ENCODE results near the gene DDX59.

Gene DDX59

DNA sequence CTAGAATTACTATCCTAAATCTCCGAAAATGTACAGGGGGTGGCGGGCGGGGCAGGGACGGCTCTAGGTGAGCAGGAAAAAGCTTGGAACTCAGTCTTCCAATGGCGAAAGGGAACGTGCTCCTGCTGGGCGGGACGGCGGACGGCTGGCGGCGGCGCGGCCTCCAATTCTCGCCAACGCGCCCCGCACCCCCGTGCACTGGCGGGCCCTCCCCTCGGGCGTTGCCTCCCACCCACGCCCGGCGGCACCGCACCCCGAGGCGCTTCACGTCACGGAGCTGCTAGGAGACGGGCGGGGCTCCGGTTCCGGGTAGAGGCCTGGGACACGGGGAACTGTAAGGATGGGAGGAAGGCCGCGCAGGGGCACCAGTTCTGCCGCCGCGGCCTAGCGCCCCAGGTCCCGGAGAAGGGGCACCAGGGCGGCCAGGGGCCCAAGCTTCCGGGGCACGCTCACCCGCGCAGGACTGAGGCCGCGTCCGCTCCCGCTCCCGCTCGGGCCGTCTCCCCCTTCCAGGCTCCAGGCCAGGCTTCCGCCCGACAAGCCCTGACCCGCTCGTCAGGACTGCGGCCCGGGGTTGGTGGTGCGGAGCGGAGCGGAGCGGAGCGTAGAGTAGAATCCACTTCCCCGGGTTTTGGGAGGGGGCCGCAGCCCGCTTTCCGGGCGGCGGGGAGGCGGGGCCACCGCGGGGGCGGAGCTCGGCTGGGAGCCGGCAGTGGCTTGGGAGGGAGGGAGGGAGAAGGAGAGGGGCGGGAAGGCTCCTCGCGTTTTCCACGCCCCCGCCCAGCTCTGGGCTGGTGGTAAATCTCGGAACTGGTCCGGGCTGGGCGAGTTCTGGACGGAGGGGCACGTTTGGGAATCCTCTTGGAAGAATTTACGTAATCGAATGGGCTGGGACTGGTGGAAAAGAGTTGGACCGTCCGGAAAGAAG, at the start of gene DDX59:
Gene DDX59, minus strand, starts transcription at position 594 of the 928 bp plus-strand sequence. CDS start 3,167 bp downstream, outside the sequence.
- peak; percentile 74 to 86 (median 79) for DNase-seq

- DNase-seq = no peak
These were observed 44.9 kb upstream of the DDX59 start for GRCh38 chr1:200714504-200715187.

GRCh38 chr1:200710166-200710565, 40.5 kb upstream of the DDX59 start:
- DNase-seq = no peak

DNA sequence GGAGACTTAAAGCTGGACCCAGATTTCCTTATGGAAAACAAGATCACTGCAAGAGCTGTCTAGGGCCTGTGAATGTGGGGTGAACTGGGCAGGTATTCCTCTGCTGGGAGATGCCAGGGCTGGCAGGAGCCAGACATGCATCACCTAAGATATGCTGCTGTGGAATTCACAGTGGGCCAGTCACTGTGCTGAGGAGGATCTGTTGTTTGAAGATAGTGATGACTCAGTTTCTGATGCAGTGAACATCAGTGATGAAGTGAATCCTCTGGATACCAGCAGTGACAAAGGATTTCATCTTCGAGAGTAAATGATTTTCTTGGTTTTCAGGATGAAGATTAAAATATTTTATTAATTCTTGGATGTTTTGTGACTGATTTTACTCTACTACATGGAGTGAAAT, 39.1 kb upstream of the DDX59 start:
- no peak for DNase-seq

- no peak for DNase-seq
These were observed 38.5 kb upstream of the DDX59 start for GRCh38 chr1:200708161-200708560.

DNA sequence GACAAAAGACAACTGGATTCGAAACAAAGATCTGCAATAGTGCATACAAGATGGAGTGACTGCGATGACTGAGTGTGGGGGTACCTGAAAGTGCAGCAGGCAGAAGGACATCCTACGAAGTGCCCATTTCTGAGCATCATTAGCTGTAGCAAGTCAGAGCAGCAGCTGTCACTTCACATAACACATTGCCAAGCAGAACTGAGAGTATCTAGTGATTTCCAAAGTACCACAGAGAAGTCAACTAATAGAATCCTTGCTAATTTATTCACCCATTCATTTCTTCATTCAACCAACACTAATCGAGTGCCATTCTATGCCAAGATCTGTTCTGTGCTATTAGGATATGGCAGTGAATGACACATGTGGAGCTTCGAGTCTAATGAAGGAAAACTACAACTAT, 37.4 kb upstream of the DDX59 start:
- no peak for DNase-seq

GRCh38 chr1:200706111-200706814, 36.6 kb upstream of the DDX59 start:
- no peak for DNase-seq

DNA sequence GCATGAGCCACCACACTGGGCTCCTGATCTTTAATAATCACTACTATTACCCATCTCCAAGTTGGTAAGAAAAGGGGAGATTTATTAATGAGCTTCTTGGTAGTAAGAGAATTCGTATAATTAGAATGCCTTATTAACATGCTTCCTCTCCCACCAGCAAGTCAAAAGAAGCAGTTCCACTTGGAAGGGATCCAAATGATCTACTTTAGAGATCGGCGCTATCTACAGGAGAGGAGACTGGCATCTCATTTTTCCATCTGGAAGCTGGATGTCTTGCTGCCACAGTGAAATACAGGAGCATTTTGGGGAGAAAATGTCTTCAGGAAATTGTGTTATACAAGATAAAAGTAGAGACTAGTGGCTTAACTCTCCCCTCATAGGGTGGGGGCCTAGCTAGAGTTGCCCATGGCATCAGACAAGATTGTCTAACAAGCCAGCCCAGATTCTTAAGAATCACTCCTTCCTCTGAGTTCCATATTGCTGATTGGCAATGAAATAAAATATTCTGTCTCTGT, 35.3 kb upstream of the DDX59 start:
- no peak for DNase-seq

GRCh38 chr1:200699871-200700270, 30.2 kb upstream of the DDX59 start:
- no peak for DNase-seq

DNA sequence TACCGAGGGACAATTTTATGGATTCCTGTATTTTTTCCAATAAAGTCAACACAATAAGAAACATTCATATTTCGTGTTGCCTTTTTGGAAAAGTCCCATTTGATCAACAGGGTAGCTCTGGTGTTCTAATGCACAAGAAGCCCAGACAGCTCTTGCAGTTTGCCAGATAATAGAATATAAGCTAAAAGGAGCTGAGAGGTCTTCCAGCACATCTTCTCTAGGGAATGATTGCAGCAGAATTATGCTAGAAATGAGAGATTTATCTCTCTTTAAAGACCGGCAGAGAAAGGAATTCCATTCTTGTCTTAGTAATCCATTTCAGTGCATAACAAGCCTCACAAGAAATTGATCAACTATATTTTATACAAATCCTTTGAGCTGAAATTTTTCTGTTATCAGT, 25.0 kb upstream of the DDX59 start:
- no peak for DNase-seq

DNA sequence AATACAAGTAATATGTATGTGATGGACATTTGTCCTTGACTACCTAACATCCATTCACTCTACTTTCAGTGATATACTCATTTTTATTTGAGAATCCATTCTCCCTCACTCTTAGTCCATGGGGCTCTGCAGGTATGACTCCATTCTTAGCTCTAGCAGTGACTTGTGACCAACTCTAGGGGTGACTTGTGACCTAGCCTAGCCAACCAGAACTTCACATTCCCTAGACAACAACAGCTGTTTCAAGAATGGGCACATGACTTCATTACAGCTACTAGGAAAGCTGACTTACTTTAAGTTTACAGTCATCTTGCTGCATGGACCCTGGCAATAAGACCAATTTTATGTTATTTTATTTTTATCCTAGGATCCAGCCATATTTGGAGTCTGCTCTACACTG, 23.6 kb upstream of the DDX59 start:
- DNase-seq = no peak

DNA sequence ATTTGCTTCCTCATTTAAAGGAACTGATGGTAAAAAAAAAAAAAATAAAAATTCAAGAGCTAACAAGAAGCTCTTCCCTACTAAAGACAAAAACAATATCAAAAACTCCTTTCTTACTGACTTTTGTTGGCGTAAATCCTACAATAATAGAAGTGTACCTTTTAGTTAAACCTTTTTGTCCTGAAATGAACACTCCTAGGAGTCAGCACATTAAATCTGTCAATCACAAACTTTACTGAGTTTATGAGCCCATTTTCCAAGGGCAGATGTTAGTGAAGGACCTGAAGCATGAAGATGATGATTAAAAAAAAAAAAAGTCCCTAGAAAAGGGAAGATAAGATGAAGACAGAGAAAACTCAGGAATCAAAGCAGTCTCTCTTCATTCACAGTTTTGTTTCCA, 22.6 kb upstream of the DDX59 start:
- no peak for DNase-seq

DNA sequence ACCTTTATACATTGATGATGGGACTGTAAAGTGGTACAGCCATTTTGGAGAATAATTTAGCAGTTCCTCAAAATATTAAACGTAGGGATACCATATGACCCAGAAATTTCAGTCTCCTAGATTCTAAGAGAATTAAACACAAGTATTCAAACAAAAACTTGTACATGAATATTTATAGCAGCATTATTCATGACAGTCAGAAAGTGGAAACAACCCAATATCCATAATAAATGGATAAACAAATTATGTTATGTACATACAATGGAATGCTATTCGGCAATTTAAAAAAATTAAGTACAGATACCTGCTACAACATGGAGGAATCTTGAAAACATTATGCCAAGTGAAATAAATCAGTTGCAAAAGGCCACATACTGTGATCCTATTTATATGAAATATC, 16.9 kb upstream of the DDX59 start:
- DNase-seq = no peak

GRCh38 chr1:200684015-200684414, 14.3 kb upstream of the DDX59 start:
- DNase-seq = no peak

DNA sequence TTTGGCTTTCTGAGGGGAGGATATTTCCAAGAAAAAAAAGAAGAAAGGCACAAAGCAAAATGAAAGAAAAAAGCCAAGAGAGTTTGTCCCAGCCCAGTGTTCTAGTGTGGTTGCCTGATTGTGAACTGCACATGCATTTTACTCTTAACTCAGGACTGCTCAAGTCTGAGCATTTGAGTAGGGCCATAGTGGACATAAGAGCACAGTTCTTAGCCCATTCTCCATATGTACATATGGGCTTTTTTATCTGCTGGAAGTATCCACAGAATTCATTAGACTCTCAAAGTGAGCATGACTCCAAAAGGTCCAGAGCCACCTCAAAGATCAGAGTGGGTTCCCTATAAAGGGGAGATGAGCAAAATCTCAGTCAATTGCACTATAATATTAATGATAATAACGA, 13.6 kb upstream of the DDX59 start:
- DNase-seq = no peak

DNA sequence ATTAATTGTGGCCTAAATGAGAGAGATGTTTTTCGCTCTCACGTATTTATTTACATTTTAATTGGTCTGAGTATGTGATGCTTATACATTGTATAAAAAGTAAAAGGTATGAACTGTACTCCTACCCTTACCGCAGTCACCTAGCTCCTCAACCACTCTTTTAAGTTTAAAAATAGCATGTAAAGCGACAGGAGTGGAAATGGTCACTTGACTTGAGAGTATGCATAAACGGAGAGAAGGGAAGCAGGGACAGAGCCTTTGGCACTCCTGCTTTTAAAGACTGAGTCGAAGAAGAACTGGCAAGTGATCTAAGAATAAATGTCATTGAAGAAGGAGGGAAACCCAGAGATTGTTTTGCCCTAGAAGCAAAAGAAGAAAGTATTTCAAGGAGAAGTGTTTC, 11.5 kb upstream of the DDX59 start:
- DNase-seq = no peak

DNA sequence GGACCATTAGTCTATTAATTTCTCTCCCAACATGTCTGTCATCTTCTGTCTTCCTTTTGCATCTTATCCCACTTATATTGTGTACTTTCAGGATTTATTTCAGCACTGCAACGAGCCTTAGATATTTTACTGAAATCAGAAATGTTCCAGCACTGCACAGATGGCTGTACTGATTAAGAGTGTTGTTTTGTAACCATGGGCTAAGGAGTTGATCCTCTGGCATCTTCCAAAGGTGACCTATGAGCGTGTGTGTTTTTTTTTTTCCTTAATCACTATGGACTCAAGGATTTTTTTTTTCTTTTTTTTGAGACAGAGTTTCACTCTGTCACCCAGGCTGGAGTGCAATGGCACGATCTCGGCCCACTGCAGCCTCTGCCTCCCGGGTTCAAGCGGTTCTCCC, 7.1 kb upstream of the DDX59 start:
- DNase-seq = no peak

- DNase-seq = no peak
These were observed 5.8 kb upstream of the DDX59 start for GRCh38 chr1:200675588-200675852.

- DNase-seq = no peak
These were observed 5.3 kb upstream of the DDX59 start for GRCh38 chr1:200674838-200675587.

DNA sequence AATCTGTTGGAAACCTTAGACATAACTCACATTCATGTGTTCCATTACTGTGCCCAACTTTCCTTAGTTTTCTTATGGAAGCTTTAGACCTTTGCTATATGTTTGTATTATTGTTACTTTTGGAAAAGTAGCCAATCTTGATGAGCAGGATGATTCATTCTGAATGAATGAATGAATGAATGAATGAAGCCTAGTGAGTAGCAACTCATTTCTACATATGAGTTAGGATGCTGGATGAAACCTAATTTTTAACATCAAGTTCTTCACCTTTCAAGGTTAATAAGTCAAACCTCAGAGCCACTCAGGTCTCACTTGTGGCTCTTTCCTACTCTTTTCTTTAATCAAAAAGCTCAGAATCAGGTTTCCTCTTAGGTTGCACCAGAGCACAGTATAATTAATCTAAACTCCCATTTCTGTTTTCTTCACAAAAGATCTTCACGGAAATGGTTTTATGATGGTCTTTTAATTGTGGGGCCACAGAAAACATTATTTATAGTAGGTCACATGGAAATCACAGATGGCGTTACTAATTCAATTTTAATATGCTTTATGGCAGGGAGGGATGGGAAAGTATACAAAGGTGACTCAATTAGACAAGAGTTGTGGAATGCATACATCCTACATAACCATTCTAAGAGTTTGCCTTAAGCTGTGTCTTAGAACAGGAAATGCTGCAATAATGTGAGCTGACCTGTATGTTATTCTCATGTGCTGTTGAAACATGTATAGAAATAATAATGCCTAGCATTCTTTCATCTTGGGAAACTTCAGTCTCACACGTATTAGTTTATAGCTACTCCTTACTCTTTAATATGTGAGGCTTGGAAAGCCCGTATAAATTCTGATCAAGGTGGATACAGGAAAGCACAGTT, 4.5 kb upstream of the DDX59 start:
- DNase-seq = no peak

DNA sequence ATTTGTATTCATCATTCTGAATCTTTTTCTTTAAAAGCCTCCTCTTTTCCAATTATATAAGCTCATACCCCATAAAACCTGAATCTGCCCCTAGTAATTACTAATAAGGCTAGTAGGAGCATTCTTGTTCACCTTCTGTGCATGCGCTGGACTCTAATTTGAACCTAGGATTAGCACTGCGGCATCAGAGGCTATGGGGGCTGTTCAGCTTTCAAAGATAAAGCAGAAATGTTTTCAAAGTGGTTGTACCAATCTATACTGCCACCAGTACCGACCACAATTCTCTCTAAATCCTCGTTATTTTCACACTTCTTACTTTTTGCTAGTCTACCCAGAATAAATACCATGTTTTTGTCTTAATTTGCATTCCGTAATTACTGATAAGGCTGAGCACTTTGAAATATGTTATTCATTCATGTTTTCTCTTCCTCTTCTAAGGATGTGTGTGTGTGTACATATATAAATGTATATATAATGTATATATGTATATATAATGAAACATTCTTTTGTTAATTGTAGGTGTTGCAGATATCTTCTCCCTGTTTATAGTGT, 1.6 kb upstream of the DDX59 start:
- DNase-seq = no peak

Data from activated CD4-positive, CD25-positive, alpha-beta regulatory T cell (primary cell).